GM18858 (cell line): ENCODE measurements around the gene IRF2.
A peak's percentile ranks its signal among the peaks of the same experiment; 100 is the strongest.

Experiments used
- ATAC-seq: cut with Tn5 transposase; IDR thresholded peaks from one replicate; pipeline ENCODE4 v1.9.1; 2021; ENCODE audit not compliant: unreplicated experiment

Gene IRF2

DNA sequence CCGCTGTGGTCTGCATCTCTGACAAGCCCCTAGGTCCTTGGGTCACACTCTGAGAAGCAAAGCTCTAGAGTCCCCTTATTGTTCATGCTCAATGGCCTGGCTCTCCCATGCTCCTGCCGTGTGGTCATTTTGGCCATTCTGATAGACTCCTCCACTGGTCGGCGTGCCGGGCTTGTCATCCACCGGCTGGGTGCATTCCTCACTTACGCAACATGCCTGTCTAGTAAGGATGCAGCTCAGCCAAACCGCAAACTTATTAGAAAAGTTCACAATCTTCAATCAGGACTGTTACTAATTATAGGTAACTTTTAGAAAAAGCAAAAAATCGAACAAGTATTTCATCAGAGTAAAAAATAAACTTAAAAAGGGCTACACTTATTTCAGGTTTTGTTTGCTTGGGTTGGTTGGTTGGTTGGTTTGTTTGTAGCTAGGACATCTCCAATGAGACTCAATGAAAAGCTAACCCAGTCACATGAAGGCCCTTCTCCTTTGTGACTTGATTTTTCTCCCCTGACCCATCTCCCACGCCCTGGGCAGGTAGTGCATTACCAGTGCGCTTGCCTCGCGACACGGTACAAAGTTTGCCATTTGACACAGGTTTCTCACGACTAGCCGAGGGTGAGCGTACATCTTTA lies 41.0 kb downstream of the IRF2 start:
- no peak for ATAC-seq

GRCh38 chr4:184432127-184432922 lies 42.0 kb downstream of the IRF2 start:
- ATAC-seq: no peak

- no peak for ATAC-seq
Observed at GRCh38 chr4:184430163-184430562, 44.2 kb downstream of the IRF2 start.

DNA sequence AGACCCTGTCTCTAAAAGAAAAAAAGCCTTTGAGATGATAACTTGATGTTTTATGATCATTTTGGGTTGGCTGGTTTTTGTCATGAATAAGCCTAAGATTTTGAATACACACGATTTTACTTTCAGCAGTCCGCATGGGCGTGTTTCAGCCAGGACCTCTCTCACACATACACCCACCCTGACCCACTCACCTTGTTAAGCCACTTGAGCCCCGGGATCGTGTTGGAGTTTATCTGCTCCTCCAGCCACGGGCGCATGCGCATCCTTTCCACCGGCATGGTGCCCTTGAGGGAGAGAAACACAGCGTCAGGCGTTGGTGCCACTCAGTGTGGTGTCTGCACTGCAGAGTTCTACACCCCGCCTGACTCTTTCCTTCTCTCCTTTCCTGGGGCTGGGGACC lies 45.6 kb downstream of the IRF2 start:
- ATAC-seq: no peak

- ATAC-seq: no peak
Observed at GRCh38 chr4:184427687-184428086, 46.7 kb downstream of the IRF2 start.

DNA sequence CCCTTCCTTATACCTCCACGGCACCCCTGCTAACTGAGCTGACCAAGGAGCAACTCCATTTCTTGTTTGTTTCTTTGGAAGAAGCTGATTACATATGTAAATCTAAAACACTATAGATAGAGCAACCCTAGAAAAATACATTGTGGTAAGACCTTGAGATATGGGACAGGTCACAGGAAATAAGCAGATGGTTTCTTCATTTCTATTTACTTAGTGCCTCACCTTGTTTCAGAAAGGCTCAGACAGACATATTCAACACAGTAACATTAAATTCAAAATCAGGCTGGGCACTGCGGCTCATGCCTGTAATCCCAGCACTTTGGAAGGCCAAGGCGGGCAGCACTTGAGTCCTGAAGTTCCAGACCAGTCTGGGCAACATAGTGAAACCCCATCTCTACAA lies 47.3 kb downstream of the IRF2 start:
- no peak for ATAC-seq

DNA sequence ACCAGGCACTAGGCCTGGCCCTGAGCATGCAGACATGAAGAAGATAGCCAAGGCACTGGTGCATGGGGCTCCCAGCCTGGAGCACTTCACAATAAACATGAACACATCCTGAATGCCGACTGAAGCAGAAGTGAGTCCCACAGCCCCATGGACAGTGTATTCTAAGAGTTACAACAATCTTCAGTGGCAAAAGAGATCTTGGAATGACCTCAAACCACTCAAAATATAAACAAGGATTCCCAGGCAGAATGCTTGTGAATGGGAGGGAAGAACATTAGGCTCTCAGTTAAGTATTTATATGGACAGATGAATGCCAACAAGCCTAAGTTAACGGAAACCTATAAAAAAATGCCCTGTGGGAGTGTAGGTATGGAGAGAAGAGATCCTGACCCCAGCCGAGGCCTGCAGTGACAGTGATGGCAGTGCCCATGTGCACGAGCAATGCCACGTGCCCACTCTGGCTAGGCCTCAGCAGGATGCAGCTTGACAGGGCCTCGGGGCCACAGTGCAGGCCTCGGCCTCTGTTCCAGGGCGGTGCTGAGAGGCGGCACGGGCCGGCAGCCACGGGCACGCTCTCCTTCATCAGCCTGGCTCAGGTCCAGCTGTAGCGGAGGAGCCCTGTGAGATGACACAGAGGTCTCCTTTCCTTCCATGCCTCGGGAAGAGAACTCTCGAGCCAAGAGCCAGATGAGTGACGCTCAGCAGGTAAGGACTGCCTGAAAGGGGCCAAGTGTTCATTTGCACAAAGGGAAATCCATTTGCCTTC lies 49.2 kb downstream of the IRF2 start:
- no peak for ATAC-seq

- ATAC-seq: no peak
Observed at GRCh38 chr4:184424279-184424678, 50.1 kb downstream of the IRF2 start.

GRCh38 chr4:184423003-184423686 lies 51.2 kb downstream of the IRF2 start:
- ATAC-seq: no peak

DNA sequence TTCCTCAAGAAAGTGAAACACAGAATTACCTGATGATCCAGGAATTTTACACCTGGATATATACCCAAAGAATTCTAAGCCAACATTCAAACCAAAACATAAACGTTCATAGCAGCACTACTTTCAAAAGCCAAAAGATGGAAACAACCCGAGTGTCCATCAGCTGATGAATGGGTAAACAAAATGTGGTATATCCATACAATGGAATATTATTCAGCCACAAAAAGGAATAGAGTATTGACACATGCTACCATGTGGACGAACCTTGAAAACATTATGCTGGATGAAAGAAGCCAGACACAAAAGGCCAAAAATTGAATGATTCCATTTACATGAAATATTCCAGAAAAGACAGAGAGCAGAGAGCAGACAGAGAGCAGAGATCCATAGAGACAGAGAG lies 52.0 kb downstream of the IRF2 start:
- no peak for ATAC-seq

- ATAC-seq: no peak
Observed at GRCh38 chr4:184421533-184422155, 52.7 kb downstream of the IRF2 start.

DNA sequence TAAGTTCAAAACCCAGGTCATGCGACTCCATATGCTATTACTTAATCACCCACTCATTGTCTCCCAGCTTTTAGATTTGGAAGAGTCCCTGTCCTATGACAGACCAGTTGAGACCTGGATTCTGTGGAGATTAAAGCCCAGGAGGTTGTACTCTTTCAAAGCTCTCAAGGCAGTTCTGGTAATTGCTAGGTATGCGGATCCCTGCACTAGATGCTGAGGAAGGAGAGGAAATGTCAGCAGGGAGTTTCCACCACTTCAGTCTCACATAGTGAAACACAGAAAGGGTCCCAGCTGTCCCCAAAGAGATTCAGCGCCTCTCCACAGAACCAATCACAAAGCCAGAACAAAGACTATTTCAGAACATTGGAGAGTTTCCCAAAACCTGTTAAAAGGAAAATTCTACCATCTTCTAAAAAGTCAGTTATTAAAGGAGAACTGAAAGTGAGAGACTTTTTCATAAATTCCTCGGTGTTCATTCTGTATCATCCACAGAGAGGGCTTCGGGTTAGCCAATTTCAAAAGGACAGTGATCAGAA lies 53.4 kb downstream of the IRF2 start:
- ATAC-seq: peak; percentile 50

DNA sequence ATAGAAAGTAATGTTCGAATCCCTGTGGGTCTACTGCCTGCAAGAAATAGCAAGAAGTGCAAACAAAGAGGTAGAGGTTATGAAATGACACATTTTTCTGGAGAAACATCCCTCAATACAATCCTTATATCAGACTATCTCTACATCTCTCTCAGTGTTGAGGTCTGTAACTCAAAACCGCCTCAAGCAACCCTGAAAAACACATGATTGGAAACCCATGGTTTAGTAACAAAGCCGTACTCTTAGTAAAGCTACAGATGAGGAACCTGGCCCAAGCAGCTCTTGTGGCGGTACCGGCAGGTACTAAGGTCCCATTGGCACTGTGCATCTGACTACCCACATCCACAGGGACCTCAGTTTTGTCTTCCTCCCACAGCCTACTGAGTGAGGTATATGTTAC lies 53.9 kb downstream of the IRF2 start:
- no peak for ATAC-seq

DNA sequence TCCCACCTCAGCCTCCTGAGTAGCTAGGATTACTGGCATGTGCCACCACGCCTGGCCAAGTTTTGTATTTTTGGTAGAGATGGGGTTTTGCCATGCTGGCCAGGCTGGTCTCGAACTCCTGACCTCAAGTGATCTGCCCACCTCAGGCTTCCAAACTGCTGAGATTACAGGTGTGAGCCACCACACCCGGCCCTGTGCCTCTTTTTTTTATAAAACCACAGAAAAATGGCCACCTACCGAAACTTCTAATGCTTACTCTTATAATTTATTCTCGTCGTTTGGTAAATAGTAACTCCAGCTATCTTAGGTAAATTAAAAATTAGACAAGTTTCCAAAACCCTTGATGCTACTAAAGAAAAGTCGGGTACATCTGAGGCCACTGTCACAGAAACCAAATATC lies 54.4 kb downstream of the IRF2 start:
- no peak for ATAC-seq

- ATAC-seq: peak; percentile 48
Observed at GRCh38 chr4:184417802-184418511, 56.4 kb downstream of the IRF2 start.

- peak; percentile 42 for ATAC-seq
Observed at GRCh38 chr4:184416913-184417734, 57.2 kb downstream of the IRF2 start.

- no peak for ATAC-seq
Observed at GRCh38 chr4:184415071-184415470, 59.3 kb downstream of the IRF2 start.

GRCh38 chr4:184413261-184414046 lies 60.9 kb downstream of the IRF2 start:
- ATAC-seq: no peak
